Endothelial cell (in vitro differentiated cells): ENCODE measurements around the gene TBKBP1. TPM values are rescaled to one million over a fixed set of nuclear protein-coding genes. Genes with fewer than 3 reads are reported as not detected.

Experiments used
- DNase-seq: peaks from one replicate; pipeline ENCODE4 v3.0.0; 2021; ENCODE audit warnings: low spot score
- H3K27ac Mint-ChIP-seq: one replicate; pipeline ENCODE4 v1.8.0; 2021; ENCODE audit warnings: mixed read lengths, inconsistent platforms; ENCODE audit not compliant: unreplicated experiment
- H3K27me3 Mint-ChIP-seq: one replicate; pipeline ENCODE4 v1.8.0; 2021; ENCODE audit warnings: mild to moderate bottlenecking, moderate library complexity, mixed read lengths, inconsistent platforms; ENCODE audit not compliant: unreplicated experiment
- H3K36me3 Mint-ChIP-seq: one replicate; pipeline ENCODE4 v1.8.0; 2021; ENCODE audit warnings: mild to moderate bottlenecking, low read depth, mixed read lengths, inconsistent platforms; ENCODE audit not compliant: unreplicated experiment
- H3K4me1 Mint-ChIP-seq: one replicate; pipeline ENCODE4 v1.8.0; 2021; ENCODE audit warnings: mild to moderate bottlenecking, mixed read lengths, inconsistent platforms; ENCODE audit not compliant: unreplicated experiment
- H3K4me3 Mint-ChIP-seq: one replicate; pipeline ENCODE4 v1.8.0; 2021; ENCODE audit warnings: mild to moderate bottlenecking, mixed read lengths, inconsistent platforms; ENCODE audit not compliant: unreplicated experiment
- H3K9me3 Mint-ChIP-seq: one replicate; pipeline ENCODE4 v1.8.0; 2021; ENCODE audit warnings: mixed read lengths, inconsistent platforms; ENCODE audit not compliant: unreplicated experiment
- total RNA-seq: library from RNA; stranded (reverse); fragmentation: NEBNext Ultra II Directional; extraction: Animal tissue kit (Norgen Biotek cat#: 25700); gene quantifications from one replicate; pipeline ENCODE4 v1.2.1, GENCODE V29; 2021; ENCODE audit not compliant: unreplicated experiment
- TF ChIP-seq, protein P1 (sequence below): fragments of 200-600 bp; sonication (generic); IDR thresholded peaks from one replicate; pipeline ENCODE4 v1.5.0; 2021; ENCODE audit warnings: antibody characterized with exemption; ENCODE audit not compliant: unreplicated experiment

Gene TBKBP1
- total RNA-seq, 1 donor from 2014 or later, result 31.4 TPM

- DNase-seq, result no peak
- H3K4me3 Mint-ChIP-seq, result peak overlapping the region; percentile 33
- no peaks in the 10 kb centered on the region for H3K4me1 Mint-ChIP-seq
- H3K27ac Mint-ChIP-seq, result peak overlapping the region; percentile 46
- peaks cover 47% of the 10 kb centered on the region for H3K36me3 Mint-ChIP-seq
- H3K27me3 Mint-ChIP-seq, result no peaks in the 10 kb centered on the region
- TF ChIP-seq, protein P1, sequence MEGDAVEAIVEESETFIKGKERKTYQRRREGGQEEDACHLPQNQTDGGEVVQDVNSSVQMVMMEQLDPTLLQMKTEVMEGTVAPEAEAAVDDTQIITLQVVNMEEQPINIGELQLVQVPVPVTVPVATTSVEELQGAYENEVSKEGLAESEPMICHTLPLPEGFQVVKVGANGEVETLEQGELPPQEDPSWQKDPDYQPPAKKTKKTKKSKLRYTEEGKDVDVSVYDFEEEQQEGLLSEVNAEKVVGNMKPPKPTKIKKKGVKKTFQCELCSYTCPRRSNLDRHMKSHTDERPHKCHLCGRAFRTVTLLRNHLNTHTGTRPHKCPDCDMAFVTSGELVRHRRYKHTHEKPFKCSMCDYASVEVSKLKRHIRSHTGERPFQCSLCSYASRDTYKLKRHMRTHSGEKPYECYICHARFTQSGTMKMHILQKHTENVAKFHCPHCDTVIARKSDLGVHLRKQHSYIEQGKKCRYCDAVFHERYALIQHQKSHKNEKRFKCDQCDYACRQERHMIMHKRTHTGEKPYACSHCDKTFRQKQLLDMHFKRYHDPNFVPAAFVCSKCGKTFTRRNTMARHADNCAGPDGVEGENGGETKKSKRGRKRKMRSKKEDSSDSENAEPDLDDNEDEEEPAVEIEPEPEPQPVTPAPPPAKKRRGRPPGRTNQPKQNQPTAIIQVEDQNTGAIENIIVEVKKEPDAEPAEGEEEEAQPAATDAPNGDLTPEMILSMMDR, result no peak
- no peaks in the 10 kb centered on the region for H3K9me3 Mint-ChIP-seq
These were observed 23.9 kb upstream of the TBKBP1 start for GRCh38 chr17:47670064-47670463.

GRCh38 chr17:47674499-47674898, 19.5 kb upstream of the TBKBP1 start:
- Mint-ChIP-seq H3K4me1 (no peaks in the 10 kb centered on the region), H3K27me3 (peaks cover 1% of the 10 kb centered on the region), H3K27ac (no peak overlapping the region), H3K36me3 (peaks cover 65% of the 10 kb centered on the region), H3K9me3 (no peaks in the 10 kb centered on the region), H3K4me3 (no peak overlapping the region)
- no peak for DNase-seq
- TF ChIP-seq, protein P1, result no peak

DNA sequence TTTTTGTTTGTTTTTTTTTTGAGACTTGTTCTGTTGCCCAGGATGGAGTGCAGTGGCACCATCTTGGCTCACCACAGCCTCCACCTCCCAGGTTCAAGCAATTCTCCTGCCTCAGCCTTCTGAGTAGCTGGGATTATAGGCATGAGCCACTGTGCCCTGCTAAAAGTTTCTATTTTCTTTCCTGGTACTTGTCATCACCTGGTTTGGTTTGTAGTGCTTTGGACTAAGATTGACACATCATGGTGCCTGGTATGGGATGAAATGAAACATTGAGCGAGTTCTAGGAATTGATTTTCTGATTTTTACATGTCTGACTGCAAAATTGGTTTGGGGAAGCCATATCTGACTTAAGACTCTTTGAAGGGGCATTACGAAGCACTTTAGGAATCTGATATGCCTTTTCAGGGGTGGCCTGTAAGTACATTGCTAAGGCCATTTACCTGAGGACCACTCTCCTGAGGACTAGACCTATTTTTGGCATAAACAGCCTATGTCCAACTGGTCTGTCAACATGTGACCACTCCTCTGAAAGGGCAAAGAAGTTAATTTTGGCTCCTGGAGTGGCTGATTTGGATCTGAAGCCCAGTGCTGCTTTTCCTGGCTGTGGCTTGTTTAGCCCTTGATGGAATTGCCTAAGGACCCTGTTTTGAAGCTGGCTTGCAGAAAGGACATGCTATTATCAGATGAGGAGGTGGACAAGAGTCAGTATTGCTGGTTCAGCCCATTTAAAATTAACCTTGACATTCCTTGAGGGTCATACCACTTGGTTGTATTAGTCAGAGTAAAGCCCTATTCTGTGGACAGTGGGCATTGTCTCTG, 18.4 kb upstream of the TBKBP1 start:
- TF ChIP-seq, protein P1, result no peak
- H3K36me3 Mint-ChIP-seq, result peaks cover 62% of the 10 kb centered on the region
- H3K27me3 Mint-ChIP-seq, result peaks cover 1% of the 10 kb centered on the region
- DNase-seq, result no peak
- H3K4me3 Mint-ChIP-seq, result no peak overlapping the region
- H3K9me3 Mint-ChIP-seq, result no peaks in the 10 kb centered on the region
- peaks cover 8% of the 10 kb centered on the region for H3K4me1 Mint-ChIP-seq
- no peak overlapping the region for H3K27ac Mint-ChIP-seq

DNA sequence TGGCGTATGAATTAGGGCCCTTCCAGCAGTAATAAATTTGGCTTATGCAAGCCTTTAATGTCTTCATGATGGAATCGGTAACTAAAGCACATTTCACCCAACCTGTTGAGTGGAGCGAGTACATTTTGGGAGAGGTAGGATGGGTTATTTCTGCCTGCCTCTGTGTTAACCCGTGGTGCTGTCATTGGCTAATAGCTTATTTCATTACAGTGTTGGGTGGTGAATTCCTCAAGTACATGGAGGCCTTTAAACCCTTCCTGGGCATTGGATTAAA, 17.8 kb upstream of the TBKBP1 start:
- Mint-ChIP-seq H3K27me3 (peaks cover 1% of the 10 kb centered on the region), H3K27ac (no peak overlapping the region), H3K9me3 (no peaks in the 10 kb centered on the region), H3K4me3 (no peak overlapping the region), H3K36me3 (peaks cover 64% of the 10 kb centered on the region), H3K4me1 (peaks cover 12% of the 10 kb centered on the region)
- TF ChIP-seq, protein P1, result no peak
- DNase-seq, result no peak

GRCh38 chr17:47676510-47677165, 17.3 kb upstream of the TBKBP1 start:
- Mint-ChIP-seq H3K36me3 (peaks cover 64% of the 10 kb centered on the region), H3K27ac (no peak overlapping the region), H3K9me3 (no peaks in the 10 kb centered on the region), H3K4me1 (peaks cover 12% of the 10 kb centered on the region), H3K27me3 (peaks cover 1% of the 10 kb centered on the region), H3K4me3 (no peak overlapping the region)
- no peak for DNase-seq
- TF ChIP-seq, protein P1, result no peak
